Tibial nerve (tissue), 4 donors: ENCODE results near the gene ISOC1. TPM values are rescaled to one million over a fixed set of nuclear protein-coding genes. Genes with fewer than 3 reads are reported as not detected.

Experiments
- DNase-seq, 2 donors: peaks; one replicate each; pipeline ENCODE4 v3.0.0-alpha.2; 2019; ENCODE audit warnings: low spot score in 2 of 2
- H3K27ac ChIP-seq, 4 donors: fragments of 200-600 bp; sonication (generic) in 3 of 4; one replicate each; pipeline ENCODE4 v1.5.1; 2017 to 2019; ENCODE audit warnings: mild to moderate bottlenecking in 1 of 4
- H3K27me3 ChIP-seq, 2 donors: fragments of 200-600 bp; sonication (generic) in 1 of 2; one replicate each; pipeline versions ENCODE4 v1.5.1 to v1.6.0; 2017 to 2019
- H3K36me3 ChIP-seq, 3 donors: fragments of 200-600 bp; sonication (generic); one replicate each; pipeline ENCODE4 v1.5.1; 2018 to 2019
- H3K4me1 ChIP-seq, 4 donors: fragments of 200-600 bp; sonication (generic) in 3 of 4; one replicate each; pipeline ENCODE4 v1.5.1; 2017 to 2019
- H3K4me3 ChIP-seq, 4 donors: fragments of 200-600 bp; sonication (generic) in 3 of 4; one replicate each; pipeline ENCODE4 v1.5.1; 2017 to 2019; ENCODE audit warnings: mild to moderate bottlenecking in 1 of 4, moderate library complexity in 1 of 4
- H3K9me3 ChIP-seq, 4 donors: fragments of 200-600 bp; sonication (generic) in 3 of 4; one replicate each; pipeline ENCODE4 v1.5.1; 2017 to 2019
- CTCF ChIP-seq, 5 experiments: fragments of 200-600 bp in 3 of 5; fragments of 450-650 bp in 2 of 5; sonication (generic) in 3 of 5; IDR thresholded peaks; one replicate each; pipeline ENCODE4 v1.5.1; 2016 to 2019; ENCODE audit warnings: antibody characterized with exemption in 5 of 5, mild to moderate bottlenecking in 3 of 5, moderate library complexity in 2 of 5
- EP300 ChIP-seq, 2 donors: sonication (generic); formaldehyde crosslinking; IDR thresholded peaks; one replicate each; pipeline ENCODE4 v1.6.1; 2017; ENCODE audit warnings: antibody characterized with exemption in 2 of 2, mild to moderate bottlenecking in 1 of 2
- POLR2A ChIP-seq, 2 donors: fragments of 450-650 bp; IDR thresholded peaks; one replicate each; pipeline ENCODE4 v1.6.1; 2017; ENCODE audit warnings: antibody characterized with exemption in 2 of 2, mild to moderate bottlenecking in 2 of 2, moderate library complexity in 2 of 2
- WGBS, 2 donors: methylation state at CpG; one replicate each; pipeline ENCODE4 v1.1.5; 2018; 5-methylcytosine and 5-hydroxymethylcytosine counted together
- total RNA-seq, 4 donors: library from RNA; depleted of rRNA; stranded (reverse); fragments of >200 nt; gene quantifications; one replicate each; pipeline ENCODE4 v1.1.0, GENCODE V29; 2016

Gene ISOC1
- total RNA-seq, 4 donors from 2014 or later, result 9.3 to 20.5 (median 18.8) TPM

DNA sequence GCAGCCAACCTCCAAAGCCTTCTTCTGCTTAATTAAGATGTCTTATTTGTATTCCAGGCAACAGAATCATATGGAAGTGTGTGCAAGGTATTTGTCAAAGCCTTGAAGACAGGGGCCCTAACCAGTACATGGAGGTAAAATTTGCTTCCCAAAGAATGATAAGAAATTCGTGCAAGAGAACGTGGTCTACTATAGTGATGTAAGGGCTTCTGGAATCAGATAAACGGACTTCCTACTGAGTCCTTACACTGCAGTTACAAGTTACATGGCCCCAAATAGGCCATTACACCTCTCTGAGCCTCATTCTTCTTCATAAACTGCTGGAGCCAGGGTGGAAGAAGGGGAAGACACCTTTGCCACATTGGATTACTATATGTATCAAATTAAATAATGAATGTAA lies 15.9 kb upstream of the ISOC1 start:
- TF ChIP-seq EP300 (IDR thresholded peaks at IDR 0.05) (no peak), CTCF (IDR thresholded peaks at IDR 0.05) (no peak), POLR2A (IDR thresholded peaks at IDR 0.05) (no peak)
- WGBS, 2 donors, result 69 to 80% methylated on average over 3 of the region's 3 CpGs
- no peaks in the 10 kb centered on the region for H3K9me3 ChIP-seq
- H3K36me3 ChIP-seq, result no peaks in the 10 kb centered on the region
- no peaks in the 10 kb centered on the region for H3K27me3 ChIP-seq
- no peak overlapping the region for H3K27ac ChIP-seq
- no peaks in the 10 kb centered on the region for H3K4me1 ChIP-seq
- no peak overlapping the region for H3K4me3 ChIP-seq
- DNase-seq, result no peak

DNA sequence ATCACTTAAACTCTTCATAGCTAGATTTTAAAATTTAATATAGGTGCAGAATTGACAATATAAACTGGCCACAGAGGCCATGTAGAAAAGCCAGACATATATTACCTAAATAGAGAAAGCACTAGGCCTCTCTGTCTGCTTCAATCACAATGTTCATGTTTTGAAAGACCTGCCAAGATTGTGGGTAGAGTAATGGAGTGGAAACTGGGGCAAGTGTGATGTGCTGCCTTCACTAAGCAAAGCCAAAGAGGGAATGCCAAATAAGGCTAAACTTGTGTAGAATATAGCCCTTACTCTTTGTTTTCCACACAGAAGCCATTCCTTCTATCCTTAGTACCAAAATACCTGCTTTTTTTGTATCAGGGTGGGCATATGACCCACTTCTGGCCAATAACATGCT lies 15.1 kb upstream of the ISOC1 start:
- H3K9me3 ChIP-seq, result no peaks in the 10 kb centered on the region
- H3K36me3 ChIP-seq, result no peaks in the 10 kb centered on the region
- no peak for DNase-seq
- H3K27ac ChIP-seq, result no peak overlapping the region
- TF ChIP-seq CTCF (IDR thresholded peaks at IDR 0.05), result no peak
- TF ChIP-seq EP300 (IDR thresholded peaks at IDR 0.05), result no peak
- TF ChIP-seq POLR2A (IDR thresholded peaks at IDR 0.05), result no peak
- H3K4me3 ChIP-seq, result no peak overlapping the region
- no peaks in the 10 kb centered on the region for H3K4me1 ChIP-seq
- H3K27me3 ChIP-seq, result no peaks in the 10 kb centered on the region

DNA sequence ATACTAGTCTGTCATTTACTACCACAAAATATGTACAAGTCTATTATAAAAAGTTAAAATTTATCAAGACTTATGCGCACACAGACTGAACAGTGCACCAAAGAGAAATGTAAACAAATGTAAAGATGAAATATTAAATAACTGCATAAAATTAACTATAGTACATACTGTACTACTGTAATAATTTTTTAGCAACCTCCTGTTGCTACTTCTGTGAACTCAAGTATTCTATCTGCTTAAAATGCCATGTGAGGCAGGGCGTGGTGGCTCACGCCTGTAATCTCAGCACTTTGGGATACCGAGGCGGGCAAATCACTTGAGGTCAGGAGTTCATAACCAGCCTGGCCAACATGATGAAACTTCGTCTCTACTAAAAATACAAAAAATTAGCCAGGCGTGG lies 13.8 kb upstream of the ISOC1 start:
- Histone ChIP-seq H3K4me3 (no peak overlapping the region), H3K4me1 (no peaks in the 10 kb centered on the region), H3K9me3 (no peaks in the 10 kb centered on the region), H3K27me3 (no peaks in the 10 kb centered on the region), H3K36me3 (no peaks in the 10 kb centered on the region), H3K27ac (no peak overlapping the region)
- TF ChIP-seq CTCF (IDR thresholded peaks at IDR 0.05) (no peak), POLR2A (IDR thresholded peaks at IDR 0.05) (no peak), EP300 (IDR thresholded peaks at IDR 0.05) (no peak)
- WGBS, 2 donors, result 90 to 93% methylated on average over 7 of the region's 7 CpGs
- no peak for DNase-seq

- DNase-seq, result no peak
- no peaks in the 10 kb centered on the region for H3K36me3 ChIP-seq
- no peak overlapping the region for H3K27ac ChIP-seq
- no peaks in the 10 kb centered on the region for H3K27me3 ChIP-seq
- no peaks in the 10 kb centered on the region for H3K9me3 ChIP-seq
- no peak overlapping the region for H3K4me3 ChIP-seq
- WGBS, 2 donors, result 86 to 88% methylated on average over 6 of the region's 6 CpGs
- no peaks in the 10 kb centered on the region for H3K4me1 ChIP-seq
- TF ChIP-seq EP300 (IDR thresholded peaks at IDR 0.05) (no peak), POLR2A (IDR thresholded peaks at IDR 0.05) (no peak), CTCF (IDR thresholded peaks at IDR 0.05) (no peak)
Measured at GRCh38 chr5:129082225-129083136, 12.1 kb upstream of the ISOC1 start.
